Measurements from ENCODE around the gene PCDH1.
"Not testable (repeated sequence)": the region's sequence is repeated elsewhere in the genome, so short reads cannot be mapped to it uniquely, and the experiment has no call there.

The PCDH1 gene

GRCh38 chr5:141878186-141878710 is at the start of gene PCDH1:
Gene PCDH1 (minus strand): TSS chr5:141878410. CDS start chr5:141878262, 148 bp downstream.
- no peak for DNase-seq (ENCODE audit: extremely low read depth in 1 of 2, low read depth in 1 of 2)

GRCh38 chr5:141926434-141926833 is 48.2 kb upstream of the PCDH1 start:
- no peak for DNase-seq (ENCODE audit: extremely low read depth in 1 of 2, low read depth in 1 of 2)

GRCh38 chr5:141923448-141924313 is 45.5 kb upstream of the PCDH1 start, which contains the start of gene DELE1:
Gene DELE1 (plus strand): TSS chr5:141923871. CDS start chr5:141923942, 71 bp downstream.
- DNase-seq (ENCODE audit: extremely low read depth in 1 of 2, low read depth in 1 of 2), result peak; percentile 68 to 91

DNA sequence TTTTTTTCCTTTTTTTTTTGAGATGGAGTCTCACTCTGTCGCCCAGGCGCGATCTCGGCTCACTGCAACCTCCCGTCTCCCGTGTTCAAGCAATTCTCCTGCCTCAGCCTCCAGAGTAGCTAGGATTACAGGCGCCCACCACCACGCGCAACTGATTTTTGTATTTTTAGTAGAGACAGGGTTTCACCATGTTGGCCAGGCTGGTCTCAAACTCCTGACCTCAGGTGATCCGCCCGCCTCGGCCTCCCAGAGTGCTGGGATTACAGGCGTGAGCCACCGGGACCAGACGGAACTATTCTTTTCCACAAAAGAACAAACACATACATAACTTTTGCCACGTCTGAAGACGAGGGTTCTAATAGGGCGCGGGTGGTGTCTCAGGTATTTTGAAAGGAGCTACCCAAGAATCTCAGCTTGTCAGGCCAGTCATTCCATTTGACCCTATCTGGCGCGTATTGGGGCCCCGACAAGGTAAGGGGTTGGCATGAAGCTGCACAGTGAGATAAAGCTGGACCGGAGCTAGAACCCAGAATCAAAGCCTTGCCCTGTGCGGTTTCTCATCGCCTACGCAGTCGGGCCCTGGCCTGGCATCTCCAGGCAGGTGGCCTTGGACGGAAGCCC is 44.7 kb upstream of the PCDH1 start:
- DNase-seq (ENCODE audit: extremely low read depth in 1 of 2, low read depth in 1 of 2), result not testable (repeated sequence)

GRCh38 chr5:141920771-141921170 is 42.6 kb upstream of the PCDH1 start:
- DNase-seq (ENCODE audit: extremely low read depth in 1 of 2, low read depth in 1 of 2), result no peak

DNA sequence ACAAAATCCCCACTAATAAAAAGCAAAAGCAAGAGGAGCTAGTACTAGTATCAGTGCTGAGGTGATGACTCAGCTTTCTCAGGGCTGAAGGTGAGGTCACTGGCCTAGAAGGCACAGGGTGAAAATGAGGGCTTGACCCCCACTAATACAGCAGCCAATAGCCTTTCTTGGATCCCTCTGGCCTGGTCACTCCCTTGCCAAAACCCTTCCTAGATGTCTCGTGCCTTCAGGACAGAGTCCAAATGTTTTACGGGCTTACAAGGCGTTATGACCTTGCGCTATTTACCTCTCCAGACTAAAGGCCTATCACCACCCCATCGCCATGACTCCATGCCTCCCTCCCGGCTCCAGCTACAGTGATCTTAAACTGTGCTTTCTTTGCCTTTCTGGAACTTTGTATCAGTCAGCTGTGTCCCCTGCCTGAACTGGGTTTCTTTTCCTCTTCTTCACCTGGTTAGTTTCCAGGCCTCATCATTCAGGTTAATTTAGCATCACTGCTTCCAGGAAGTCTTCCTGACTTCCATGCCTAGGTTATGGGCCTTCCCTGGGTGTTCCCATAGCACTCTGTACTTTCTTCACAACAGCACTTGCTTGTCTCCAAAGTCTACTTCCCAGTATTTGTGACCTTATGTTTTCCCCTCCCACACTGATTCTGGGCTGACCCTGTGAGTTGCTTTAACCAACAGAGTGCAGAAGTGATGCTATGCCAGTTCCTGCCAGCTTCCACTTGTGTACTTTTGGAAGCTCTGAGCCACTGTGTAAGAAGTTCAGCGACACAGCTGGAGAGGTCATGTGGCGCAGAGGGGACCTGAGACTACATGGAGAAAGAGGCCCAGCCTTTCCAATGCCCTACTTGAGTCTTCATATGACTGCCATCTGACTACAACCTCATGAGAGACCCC is 41.3 kb upstream of the PCDH1 start:
- no peak for DNase-seq (ENCODE audit: extremely low read depth in 1 of 2, low read depth in 1 of 2)

DNA sequence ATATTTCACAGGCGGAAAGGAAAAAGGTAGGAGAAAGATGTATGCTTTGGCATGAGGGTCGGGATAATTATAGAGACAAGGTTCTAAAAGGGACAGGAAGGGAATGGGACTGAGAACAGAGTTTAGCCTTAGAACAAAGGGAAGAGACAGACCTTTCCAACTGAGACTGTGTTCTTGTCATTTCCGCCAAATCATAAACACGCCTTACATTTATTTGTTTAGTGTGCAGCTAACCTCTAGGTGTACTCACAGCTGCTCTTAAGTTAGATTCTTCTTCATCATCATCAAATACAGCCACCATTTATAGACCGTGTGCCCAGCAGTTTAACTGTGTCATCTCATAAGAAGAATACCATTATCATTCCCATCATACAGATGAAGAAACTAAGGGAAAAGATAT is 39.5 kb upstream of the PCDH1 start:
- DNase-seq (ENCODE audit: extremely low read depth in 1 of 2, low read depth in 1 of 2), result no peak

DNA sequence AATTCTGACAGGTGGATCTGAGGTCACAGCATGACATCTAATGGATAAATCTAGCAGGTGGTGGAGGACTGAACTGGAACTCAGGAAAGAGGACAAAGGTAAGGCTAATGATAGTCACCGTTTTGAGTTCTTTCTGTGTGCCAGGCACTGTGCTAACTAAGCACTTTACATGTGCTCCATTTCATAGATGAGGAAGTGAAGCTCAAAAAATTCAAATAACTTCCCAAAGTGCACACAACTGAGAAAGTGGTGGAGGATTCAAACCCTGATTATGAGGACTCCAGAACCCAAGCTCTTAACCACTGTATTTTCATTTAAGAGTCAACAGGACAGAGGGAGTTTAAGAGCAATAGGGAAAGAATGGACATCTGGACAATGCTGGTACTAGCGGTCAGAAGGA is 38.3 kb upstream of the PCDH1 start:
- no peak for DNase-seq (ENCODE audit: extremely low read depth in 1 of 2, low read depth in 1 of 2)

- DNase-seq (ENCODE audit: extremely low read depth in 1 of 2, low read depth in 1 of 2), result no peak
Observed at GRCh38 chr5:141915881-141916336, 37.7 kb upstream of the PCDH1 start.

DNA sequence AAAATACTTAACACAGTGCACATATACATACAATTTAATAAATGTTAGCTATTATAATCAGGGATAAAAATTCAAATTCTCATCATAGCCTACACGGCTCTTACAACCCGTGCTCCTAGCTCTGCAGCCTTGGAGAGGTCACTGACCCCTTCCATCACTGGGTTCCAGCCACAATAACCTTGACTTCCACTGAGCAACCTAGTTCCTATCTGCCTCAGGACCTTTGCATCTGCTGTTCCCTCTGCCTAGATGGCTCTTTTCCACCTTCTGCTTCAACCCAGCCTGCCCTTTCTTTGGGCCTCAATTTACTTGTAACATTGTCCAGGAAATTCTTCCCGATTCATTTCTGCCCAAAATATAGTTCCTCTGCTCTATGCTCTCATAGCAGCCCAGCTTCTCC is 36.6 kb upstream of the PCDH1 start:
- no peak for DNase-seq (ENCODE audit: extremely low read depth in 1 of 2, low read depth in 1 of 2)

DNA sequence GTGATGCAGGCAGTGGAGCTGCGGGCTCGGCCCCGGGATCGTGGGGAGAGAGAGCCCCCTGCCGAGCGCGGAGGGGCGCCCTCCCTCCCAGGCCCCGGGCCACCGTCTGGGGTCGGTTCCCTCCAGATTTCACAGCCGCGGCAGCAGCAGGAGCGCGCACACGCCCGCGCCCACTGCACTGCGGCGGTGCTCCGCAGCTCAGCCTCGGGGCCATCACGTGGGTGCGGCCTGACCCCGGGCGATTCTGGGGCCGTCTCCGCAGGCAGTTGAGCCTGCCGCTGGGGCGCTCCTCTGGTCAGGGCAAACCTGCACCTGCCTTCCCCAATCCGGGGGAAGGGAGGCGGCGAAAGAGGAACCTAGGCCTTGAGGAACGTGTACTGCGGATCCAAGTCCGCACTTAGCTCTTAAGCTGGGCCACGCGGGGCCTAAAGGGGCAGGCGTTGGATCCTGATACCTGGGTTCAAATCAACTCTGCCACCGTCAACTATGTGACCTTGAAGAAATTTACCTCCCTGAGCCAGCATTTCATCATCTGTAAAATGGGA is 36.1 kb upstream of the PCDH1 start:
- no peak for DNase-seq (ENCODE audit: extremely low read depth in 1 of 2, low read depth in 1 of 2)

GRCh38 chr5:141913560-141914198 is 35.5 kb upstream of the PCDH1 start:
- no peak for DNase-seq (ENCODE audit: extremely low read depth in 1 of 2, low read depth in 1 of 2)

GRCh38 chr5:141910271-141910673 is 32.1 kb upstream of the PCDH1 start:
- no peak for DNase-seq (ENCODE audit: extremely low read depth in 1 of 2, low read depth in 1 of 2)

GRCh38 chr5:141909212-141909611 is 31.0 kb upstream of the PCDH1 start:
- no peak for DNase-seq (ENCODE audit: extremely low read depth in 1 of 2, low read depth in 1 of 2)

DNA sequence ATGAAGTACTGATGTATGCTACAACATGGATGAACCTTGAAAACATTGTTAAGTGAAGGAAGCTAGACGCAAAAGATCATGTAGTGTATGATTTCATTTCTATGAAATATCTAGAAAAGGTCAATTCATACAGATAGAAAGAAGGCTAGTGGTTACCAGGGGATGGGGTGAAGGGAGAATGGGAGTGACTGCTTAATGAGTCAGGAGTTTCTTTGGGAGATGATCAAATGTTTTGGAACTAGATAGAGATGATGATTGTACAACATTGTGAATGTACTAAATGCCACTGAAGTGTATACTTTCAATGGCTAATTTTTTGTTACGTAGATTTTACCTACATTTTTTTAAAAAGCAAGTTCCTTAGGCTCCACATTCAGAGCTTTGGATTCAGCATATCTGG is 30.6 kb upstream of the PCDH1 start:
- no peak for DNase-seq (ENCODE audit: extremely low read depth in 1 of 2, low read depth in 1 of 2)

- DNase-seq (ENCODE audit: extremely low read depth in 1 of 2, low read depth in 1 of 2), result no peak
Observed at GRCh38 chr5:141906972-141907371, 28.8 kb upstream of the PCDH1 start.

- no peak for DNase-seq (ENCODE audit: extremely low read depth in 1 of 2, low read depth in 1 of 2)
Observed at GRCh38 chr5:141906517-141906916, 28.3 kb upstream of the PCDH1 start.

DNA sequence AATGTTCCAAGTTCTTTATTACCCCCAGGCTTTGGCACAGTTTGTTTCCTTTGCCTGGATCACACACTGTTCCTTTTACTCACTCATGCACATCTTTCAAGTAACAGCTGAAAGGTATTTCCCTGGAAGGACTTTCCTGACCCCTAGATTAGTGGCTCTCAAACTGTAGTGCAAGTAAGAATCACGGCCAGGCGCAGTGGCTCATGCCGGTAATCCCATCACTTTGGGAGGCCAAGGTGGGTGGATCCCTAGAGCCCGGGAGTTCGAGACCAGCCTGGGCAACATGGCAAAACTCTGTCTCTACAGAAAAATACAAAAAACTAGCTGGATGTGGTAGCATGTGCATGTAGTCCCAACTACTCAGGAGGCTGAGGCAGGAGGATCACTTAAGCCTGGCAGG is 26.3 kb upstream of the PCDH1 start:
- no peak for DNase-seq (ENCODE audit: extremely low read depth in 1 of 2, low read depth in 1 of 2)

GRCh38 chr5:141903261-141903660 is 25.1 kb upstream of the PCDH1 start:
- no peak for DNase-seq (ENCODE audit: extremely low read depth in 1 of 2, low read depth in 1 of 2)
